GM13976 (cell line): ENCODE measurements around the gene LYRM9.
"Not testable (repeated sequence)": the region's sequence is repeated elsewhere in the genome, so short reads cannot be mapped to it uniquely, and the experiment has no call there.

Experiments
- DNase-seq: peaks from one replicate; pipeline ENCODE4 v3.0.0; 2012; ENCODE audit warnings: low spot score
- in situ Hi-C: fragments of 300-500 bp; cut with MboI; formaldehyde crosslinking; loops from one replicate; pipeline ENCODE4 v1.12.0; 2022; ENCODE audit warnings: low sequenced_read_pairs, mixed read lengths, inconsistent platforms; ENCODE audit not compliant: unreplicated experiment
- TF ChIP-seq, protein P1 (sequence below): IDR thresholded peaks from 2 replicates; pipeline ENCODE4 v1.5.1; 2012; ENCODE audit warnings: borderline replicate concordance, mild to moderate bottlenecking; ENCODE audit not compliant: insufficient read depth; ENCODE audit errors: extremely low read depth, missing control alignments, control extremely low read depth

Gene LYRM9

DNA sequence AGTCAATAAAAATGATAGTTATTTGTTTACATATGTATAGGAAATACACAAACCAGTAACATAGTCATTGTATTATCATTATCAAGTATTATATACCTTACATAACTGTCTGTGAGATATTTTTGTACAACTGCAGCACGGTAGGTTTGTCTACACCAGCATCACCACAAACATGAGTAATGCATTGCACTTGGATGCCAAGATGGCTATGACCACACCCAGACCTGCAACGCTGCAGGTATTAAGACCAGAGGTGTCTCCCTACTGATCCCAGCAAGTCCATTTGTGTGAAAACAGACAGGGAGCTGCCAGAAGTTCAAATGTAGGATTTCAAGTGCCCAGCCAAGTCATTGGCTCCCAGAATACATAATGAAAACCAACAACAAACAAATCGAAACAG lies 58.6 kb downstream of the LYRM9 start:
- in situ Hi-C loops: no loop called here
- DNase-seq: no peak
- TF ChIP-seq, protein P1, sequence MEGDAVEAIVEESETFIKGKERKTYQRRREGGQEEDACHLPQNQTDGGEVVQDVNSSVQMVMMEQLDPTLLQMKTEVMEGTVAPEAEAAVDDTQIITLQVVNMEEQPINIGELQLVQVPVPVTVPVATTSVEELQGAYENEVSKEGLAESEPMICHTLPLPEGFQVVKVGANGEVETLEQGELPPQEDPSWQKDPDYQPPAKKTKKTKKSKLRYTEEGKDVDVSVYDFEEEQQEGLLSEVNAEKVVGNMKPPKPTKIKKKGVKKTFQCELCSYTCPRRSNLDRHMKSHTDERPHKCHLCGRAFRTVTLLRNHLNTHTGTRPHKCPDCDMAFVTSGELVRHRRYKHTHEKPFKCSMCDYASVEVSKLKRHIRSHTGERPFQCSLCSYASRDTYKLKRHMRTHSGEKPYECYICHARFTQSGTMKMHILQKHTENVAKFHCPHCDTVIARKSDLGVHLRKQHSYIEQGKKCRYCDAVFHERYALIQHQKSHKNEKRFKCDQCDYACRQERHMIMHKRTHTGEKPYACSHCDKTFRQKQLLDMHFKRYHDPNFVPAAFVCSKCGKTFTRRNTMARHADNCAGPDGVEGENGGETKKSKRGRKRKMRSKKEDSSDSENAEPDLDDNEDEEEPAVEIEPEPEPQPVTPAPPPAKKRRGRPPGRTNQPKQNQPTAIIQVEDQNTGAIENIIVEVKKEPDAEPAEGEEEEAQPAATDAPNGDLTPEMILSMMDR: no peak

DNA sequence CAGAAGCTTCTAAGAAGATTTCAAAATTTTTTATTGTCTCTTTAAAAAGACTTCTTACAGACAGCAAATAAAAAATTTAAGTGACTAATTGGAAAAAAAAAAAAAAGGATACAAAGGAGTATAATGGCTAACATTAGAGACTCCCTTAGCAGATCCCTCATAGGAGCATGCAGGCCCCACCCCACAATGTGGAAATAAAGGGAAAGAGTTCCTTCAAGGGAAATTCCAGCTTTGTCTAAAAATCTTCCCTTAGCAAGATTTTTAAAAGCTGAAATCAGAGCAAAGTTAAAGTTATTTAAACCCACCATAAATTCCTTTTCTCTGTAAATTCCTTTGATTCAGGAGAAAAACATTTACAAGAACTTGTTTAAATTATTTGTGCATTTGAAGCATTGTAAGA lies 60.3 kb downstream of the LYRM9 start:
- TF ChIP-seq, protein P1: no peak
- in situ Hi-C loops: no loop called here
- no peak for DNase-seq

DNA sequence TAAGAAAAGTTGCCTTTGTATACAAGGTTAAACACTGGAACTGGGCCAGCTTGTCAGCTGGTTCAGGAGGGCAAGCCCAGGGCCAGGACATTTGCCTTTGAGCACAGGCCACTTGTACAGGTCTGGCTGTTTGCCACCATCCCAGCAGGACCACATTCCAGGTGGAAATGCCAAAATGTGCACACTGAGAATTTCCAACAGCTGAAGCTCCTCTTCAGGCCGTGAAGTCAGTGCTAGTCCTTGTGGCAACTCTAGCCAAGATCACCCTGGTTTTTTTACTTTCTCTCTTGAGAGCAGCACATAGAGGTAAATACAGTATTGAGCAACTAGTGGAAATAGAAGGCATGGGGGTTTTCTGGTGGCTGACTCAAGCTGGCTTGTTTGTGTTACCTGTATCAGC lies 63.3 kb downstream of the LYRM9 start:
- in situ Hi-C loops, DNase-seq: not testable (repeated sequence)

DNA sequence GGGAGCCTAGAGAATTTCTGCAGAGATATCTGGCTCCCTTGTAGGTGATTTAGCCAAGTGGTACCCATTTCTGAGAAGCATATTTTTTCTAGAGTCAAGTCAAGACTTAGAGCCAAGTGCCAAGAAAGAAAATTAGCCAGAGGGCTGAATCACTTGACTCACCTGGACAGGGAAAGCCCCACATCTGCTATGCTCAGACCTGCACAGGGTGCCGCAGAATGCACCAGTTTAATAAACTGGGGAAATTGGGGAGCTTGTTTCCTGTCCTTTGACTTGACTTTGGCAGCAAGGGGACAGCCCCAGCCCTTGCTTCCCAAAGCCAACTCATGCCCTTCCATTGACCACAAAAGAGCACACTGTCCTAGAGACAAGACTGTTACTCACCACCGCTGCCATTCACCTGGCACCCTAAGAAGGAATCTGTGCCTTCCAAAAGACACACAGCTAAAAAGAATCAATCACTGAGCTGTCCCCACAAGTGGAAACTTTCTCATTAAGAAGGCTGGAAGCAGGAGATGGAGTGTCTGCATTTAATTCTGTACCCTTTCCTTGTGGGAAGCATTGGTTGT lies 63.9 kb downstream of the LYRM9 start:
- in situ Hi-C loops, DNase-seq: not testable (repeated sequence)
